ENCODE measurements around the gene LRP1B.

The LRP1B gene

DNA sequence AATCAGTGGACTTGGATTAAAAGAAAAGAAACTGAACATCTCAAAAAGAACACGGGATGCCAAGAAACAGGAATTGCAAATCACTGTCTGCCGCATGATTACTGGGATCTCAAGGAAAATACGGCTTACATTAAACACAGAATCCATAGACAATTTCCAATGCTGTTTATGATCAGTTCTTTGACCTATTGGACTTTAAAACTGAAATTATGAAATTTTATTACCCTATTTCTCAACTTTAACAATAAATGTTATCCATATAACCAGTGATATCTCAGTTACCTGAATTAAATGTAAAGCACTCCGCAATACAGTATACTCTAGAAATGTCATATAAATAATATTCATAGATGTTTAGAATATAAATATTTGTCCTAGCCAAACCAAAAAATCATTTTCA, 1793.8 kb downstream of the LRP1B start:
- H3K9me3 ChIP-seq (replicated peaks; ENCODE audit: insufficient read depth, low read length): no peaks in the 10 kb centered on the region

DNA sequence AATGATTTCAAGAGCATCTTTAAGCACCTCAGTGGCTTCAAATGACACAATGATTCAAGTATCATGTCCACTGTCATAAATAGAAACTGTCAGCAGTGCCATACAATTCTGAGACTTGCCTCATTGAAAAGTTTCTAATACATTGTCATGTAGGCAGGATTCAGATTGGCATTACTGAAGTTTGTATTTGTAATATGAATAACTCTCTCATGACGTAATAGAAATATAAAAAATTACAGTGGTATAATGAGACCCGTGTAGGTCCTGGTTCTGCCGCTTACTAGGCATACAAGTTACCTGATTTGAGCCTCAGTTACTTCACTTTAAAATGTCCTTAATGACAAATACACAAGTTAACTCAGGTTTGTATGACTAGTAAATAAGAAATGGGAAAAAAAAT, 1814.5 kb downstream of the LRP1B start:
- TF ChIP-seq CTCF (IDR thresholded peaks at IDR 0.05; ENCODE audit: low read length) (no peak), EZH2 (optimal IDR thresholded peaks at IDR 0.05; ENCODE audit: low read depth, low read length) (no peak), EZH2phosphoT487 (IDR thresholded peaks at IDR 0.05; ENCODE audit: low read length) (no peak)
- no peak overlapping the region for H3K4me3 ChIP-seq (ENCODE audit: low read length)
- no peak for DNase-seq
- no peaks in the 10 kb centered on the region for H3K27me3 ChIP-seq (replicated peaks; ENCODE audit: insufficient read depth, low read length)
- H4K20me1 ChIP-seq (ENCODE audit: insufficient read depth, low read length): no peaks in the 10 kb centered on the region
- H3F3A ChIP-seq (ENCODE audit: insufficient read depth, low read length): no peaks in the 10 kb centered on the region
- no peak overlapping the region for H3K27ac ChIP-seq (ENCODE audit: low read length)
- no peak overlapping the region for H2AFZ ChIP-seq (ENCODE audit: low read length)
- no peaks in the 10 kb centered on the region for H3K36me3 ChIP-seq (replicated peaks; ENCODE audit: insufficient read depth, low read length)
- no peak overlapping the region for H3K4me2 ChIP-seq (ENCODE audit: low read depth, low read length)
- no peaks in the 10 kb centered on the region for H3K79me2 ChIP-seq (ENCODE audit: low read length)
- no peaks in the 10 kb centered on the region for H3K4me1 ChIP-seq (ENCODE audit: low read length)
- no peaks in the 10 kb centered on the region for H3K9me2 ChIP-seq (replicated peaks; ENCODE audit: insufficient read depth, low read length)
- no peaks in the 10 kb centered on the region for H3K9me3 ChIP-seq (replicated peaks; ENCODE audit: insufficient read depth, low read length)
- H3K9ac ChIP-seq (ENCODE audit: low read length): no peak overlapping the region

More for the DNA sequence above, 1793.8 kb downstream of the LRP1B start:
- Histone ChIP-seq H3K36me3 (replicated peaks; ENCODE audit: insufficient read depth, low read length) (no peaks in the 10 kb centered on the region), H4K20me1 (ENCODE audit: insufficient read depth, low read length) (no peaks in the 10 kb centered on the region), H3K79me2 (ENCODE audit: low read length) (no peaks in the 10 kb centered on the region), H3K27me3 (replicated peaks; ENCODE audit: insufficient read depth, low read length) (no peaks in the 10 kb centered on the region), H3K4me1 (ENCODE audit: low read length) (no peaks in the 10 kb centered on the region), H3K9ac (ENCODE audit: low read length) (no peak overlapping the region), H3K27ac (ENCODE audit: low read length) (no peak overlapping the region), H2AFZ (ENCODE audit: low read length) (no peak overlapping the region), H3K9me2 (replicated peaks; ENCODE audit: insufficient read depth, low read length) (no peaks in the 10 kb centered on the region), H3K4me3 (ENCODE audit: low read length) (no peak overlapping the region), H3K4me2 (ENCODE audit: low read depth, low read length) (no peak overlapping the region), H3F3A (ENCODE audit: insufficient read depth, low read length) (no peaks in the 10 kb centered on the region)
- DNase-seq: no peak
- TF ChIP-seq CTCF (IDR thresholded peaks at IDR 0.05; ENCODE audit: low read length) (no peak), EZH2phosphoT487 (IDR thresholded peaks at IDR 0.05; ENCODE audit: low read length) (no peak), EZH2 (optimal IDR thresholded peaks at IDR 0.05; ENCODE audit: low read depth, low read length) (no peak)

DNA sequence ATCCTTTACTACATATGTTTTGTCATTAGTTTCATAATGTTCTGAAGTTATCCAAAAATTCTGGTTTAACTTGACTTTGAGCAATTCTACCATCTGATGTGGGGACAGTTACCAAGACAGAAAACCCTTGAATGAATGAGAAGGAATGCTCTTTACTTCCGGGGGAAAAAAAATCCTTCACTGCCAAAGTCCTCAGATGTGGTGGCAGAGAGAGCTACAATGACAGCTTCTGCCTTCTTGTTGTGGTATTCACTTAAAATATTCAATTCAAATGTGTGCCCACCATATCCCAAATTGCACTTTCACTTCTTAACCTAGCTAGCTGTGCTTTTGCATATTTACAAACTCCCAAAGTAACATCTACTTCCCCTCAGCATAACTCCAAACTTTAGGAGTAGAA, 1818.9 kb downstream of the LRP1B start:
- no peak for DNase-seq
- H3K27ac ChIP-seq (ENCODE audit: low read length): no peak overlapping the region
- H3K9me2 ChIP-seq (replicated peaks; ENCODE audit: insufficient read depth, low read length): no peaks in the 10 kb centered on the region
- H3K79me2 ChIP-seq (ENCODE audit: low read length): no peaks in the 10 kb centered on the region
- H2AFZ ChIP-seq (ENCODE audit: low read length): no peak overlapping the region
- no peak overlapping the region for H3K9ac ChIP-seq (ENCODE audit: low read length)
- no peaks in the 10 kb centered on the region for H3K4me1 ChIP-seq (ENCODE audit: low read length)
- no peaks in the 10 kb centered on the region for H3K9me3 ChIP-seq (replicated peaks; ENCODE audit: insufficient read depth, low read length)
- no peaks in the 10 kb centered on the region for H3F3A ChIP-seq (ENCODE audit: insufficient read depth, low read length)
- no peak overlapping the region for H3K4me2 ChIP-seq (ENCODE audit: low read depth, low read length)
- no peaks in the 10 kb centered on the region for H3K36me3 ChIP-seq (replicated peaks; ENCODE audit: insufficient read depth, low read length)
- H3K27me3 ChIP-seq (replicated peaks; ENCODE audit: insufficient read depth, low read length): no peaks in the 10 kb centered on the region
- no peaks in the 10 kb centered on the region for H4K20me1 ChIP-seq (ENCODE audit: insufficient read depth, low read length)
- no peak overlapping the region for H3K4me3 ChIP-seq (ENCODE audit: low read length)
- TF ChIP-seq EZH2 (optimal IDR thresholded peaks at IDR 0.05; ENCODE audit: low read depth, low read length) (no peak), EZH2phosphoT487 (IDR thresholded peaks at IDR 0.05; ENCODE audit: low read length) (no peak), CTCF (IDR thresholded peaks at IDR 0.05; ENCODE audit: low read length) (no peak)
